ENCODE measurements around the gene NR5A1. TPM values are rescaled to one million over a fixed set of nuclear protein-coding genes. Genes with fewer than 3 reads are reported as not detected.

NR5A1 gene
- total and polyA plus RNA-seq, 2 of the 13 experiments (the other 11 are each of a cell fraction or from before 2014, with no cell fraction given) = 28.9 to 44.7 TPM

- TF ChIP-seq SP5 (CRISPR knock-in tag; IDR thresholded peaks at IDR 0.05; ENCODE audit: borderline replicate concordance, low read depth) = 0 out of 2 replicates have a peak, but pooled peaks have one; percentile 32
- TF ChIP-seq ARHGAP35 (CRISPR knock-in tag; IDR thresholded peaks at IDR 0.05; ENCODE audit: borderline replicate concordance) = no peak
- no peak for TF ChIP-seq BRF2 (CRISPR knock-in tag; IDR thresholded peaks at IDR 0.05)
- no peak for TF ChIP-seq RORA (CRISPR knock-in tag; IDR thresholded peaks at IDR 0.05)
- no peak for TF ChIP-seq TOPORS (CRISPR knock-in tag; IDR thresholded peaks at IDR 0.05)
- TF ChIP-seq RXRB (CRISPR knock-in tag; IDR thresholded peaks at IDR 0.05; ENCODE audit: borderline replicate concordance) = peak; percentile 93
- TF ChIP-seq CCDC6 (CRISPR knock-in tag; IDR thresholded peaks at IDR 0.05) = no peak
- no peak for TF ChIP-seq FOXA1 (IDR thresholded peaks at IDR 0.05)
- no peak for TF ChIP-seq FOXA1 (CRISPR knock-in tag; IDR thresholded peaks at IDR 0.05)
- TF ChIP-seq SIX1 (CRISPR knock-in tag; IDR thresholded peaks at IDR 0.05; ENCODE audit: borderline replicate concordance) = no peak
- 0 out of 4 replicates have a peak, but pooled peaks of 1 of the 2 experiments have one; percentile 10 for TF ChIP-seq POLR2A (IDR thresholded peaks at IDR 0.05; ENCODE audit: insufficient read depth in 1 of 2, low read depth in 2 of 2, low read length in 2 of 2)
- peak; percentile 34; the same call in 1 of the 2 replicates for TF ChIP-seq ZNF574 (CRISPR knock-in tag; IDR thresholded peaks at IDR 0.05)
- peak; percentile 55; the same call in 1 of the 2 replicates for TF ChIP-seq HMG20A (CRISPR knock-in tag; IDR thresholded peaks at IDR 0.05; ENCODE audit: borderline replicate concordance)
- 0 out of 4 replicates have a peak, but pooled peaks of 1 of the 2 experiments have one; percentile 47 for TF ChIP-seq HMGXB4 (CRISPR knock-in tag; IDR thresholded peaks at IDR 0.05; ENCODE audit: borderline replicate concordance in 1 of 2, low read depth in 1 of 2)
- no peak for TF ChIP-seq ZNF367 (CRISPR knock-in tag; IDR thresholded peaks at IDR 0.05; ENCODE audit: borderline replicate concordance)
- peak; percentile 48; the same call in 1 of the 2 replicates for TF ChIP-seq FOXA3 (CRISPR knock-in tag; IDR thresholded peaks at IDR 0.05)
- TF ChIP-seq ZNF362 (CRISPR knock-in tag; IDR thresholded peaks at IDR 0.05; ENCODE audit: borderline replicate concordance) = peak; percentile 33; the same call in 1 of the 2 replicates
- TF ChIP-seq ATF2 (CRISPR knock-in tag; IDR thresholded peaks at IDR 0.05) = 0 out of 2 replicates have a peak, but pooled peaks have one; percentile 54
Measured at GRCh38 chr9:124520206-124520596, 13.0 kb upstream of the NR5A1 start (continued).
